GM18873 (cell line): ENCODE data around the gene TRDMT1.
"Not testable (repeated sequence)": the region's sequence is repeated elsewhere in the genome, so short reads cannot be mapped to it uniquely, and the experiment has no call there.

Experiments used
- ATAC-seq: cut with Tn5 transposase; IDR thresholded peaks from one replicate; pipeline ENCODE4 v1.9.1; 2021; ENCODE audit warnings: mild to moderate bottlenecking, moderate library complexity, moderate number of reproducible peaks; ENCODE audit not compliant: unreplicated experiment, low FRiP score

TRDMT1 gene

GRCh38 chr10:17143055-17143690 is 58.3 kb downstream of the TRDMT1 start:
- no peak for ATAC-seq

GRCh38 chr10:17141504-17142229 is 59.8 kb downstream of the TRDMT1 start:
- no peak for ATAC-seq

GRCh38 chr10:17140386-17140761 is 61.1 kb downstream of the TRDMT1 start:
- no peak for ATAC-seq

- no peak for ATAC-seq
These were observed 62.9 kb downstream of the TRDMT1 start for GRCh38 chr10:17138460-17139042.

GRCh38 chr10:17134737-17135260 is 66.7 kb downstream of the TRDMT1 start:
- ATAC-seq, result no peak

- no peak for ATAC-seq
These were observed 67.2 kb downstream of the TRDMT1 start for GRCh38 chr10:17134282-17134681.

GRCh38 chr10:17129741-17130140 is 71.7 kb downstream of the TRDMT1 start, which contains the start of gene CUBN:
TSS of gene CUBN (minus strand) at chr10:17129811. CDS start at chr10:17129765, 46 bp downstream.
- ATAC-seq, result no peak

- ATAC-seq, result no peak
These were observed 73.2 kb downstream of the TRDMT1 start for GRCh38 chr10:17128261-17128660.

- no peak for ATAC-seq
These were observed 75.1 kb downstream of the TRDMT1 start for GRCh38 chr10:17126327-17126726.

GRCh38 chr10:17125206-17125893 is 76.1 kb downstream of the TRDMT1 start:
- no peak for ATAC-seq

GRCh38 chr10:17123961-17124360 is 77.5 kb downstream of the TRDMT1 start:
- ATAC-seq, result no peak

- ATAC-seq, result no peak
These were observed 78.5 kb downstream of the TRDMT1 start for GRCh38 chr10:17122726-17123661.

- ATAC-seq, result no peak
These were observed 79.4 kb downstream of the TRDMT1 start for GRCh38 chr10:17122052-17122451.

GRCh38 chr10:17120694-17121093 is 80.8 kb downstream of the TRDMT1 start:
- ATAC-seq, result no peak

- ATAC-seq, result no peak
These were observed 81.6 kb downstream of the TRDMT1 start for GRCh38 chr10:17119845-17120244.

- no peak for ATAC-seq
These were observed 85.3 kb downstream of the TRDMT1 start for GRCh38 chr10:17116193-17116592.

- no peak for ATAC-seq
These were observed 85.8 kb downstream of the TRDMT1 start for GRCh38 chr10:17115683-17116082.

GRCh38 chr10:17114878-17115444 is 86.5 kb downstream of the TRDMT1 start:
- not testable (repeated sequence) for ATAC-seq

GRCh38 chr10:17113889-17114540 is 87.5 kb downstream of the TRDMT1 start:
- no peak for ATAC-seq
